Vagina (tissue), 2 donors: Measurements from ENCODE around the gene RACGAP1. TPM values are rescaled to one million over a fixed set of nuclear protein-coding genes. Genes with fewer than 3 reads are reported as not detected.

Source experiments
- DNase-seq, 2 donors: peaks; one replicate each; pipeline ENCODE4 v3.0.0-alpha.2; 2017; ENCODE audit errors: extremely low spot score in 2 of 2
- H3K27ac ChIP-seq: fragments of 200-600 bp; sonication (generic); one replicate; pipeline ENCODE4 v1.5.1; 2019
- H3K27me3 ChIP-seq: fragments of 200-600 bp; sonication (generic); one replicate; pipeline ENCODE4 v1.5.1; 2019
- H3K36me3 ChIP-seq, 2 donors: fragments of 200-600 bp; sonication (generic); one replicate each; pipeline ENCODE4 v1.5.1; 2017 to 2019
- H3K4me1 ChIP-seq: fragments of 200-600 bp; sonication (generic); one replicate; pipeline ENCODE4 v1.5.1; 2019
- H3K4me3 ChIP-seq, 2 donors: fragments of 200-600 bp; sonication (generic); 1 replicate in 1 of 2; 2 replicates in 1 of 2; pipeline ENCODE4 v1.5.1; 2016 to 2019
- H3K9me3 ChIP-seq: fragments of 200-600 bp; sonication (generic); one replicate; pipeline ENCODE4 v1.5.1; 2019
- POLR2A ChIP-seq, 2 donors: fragments of 450-650 bp; IDR thresholded peaks; one replicate each; pipeline ENCODE4 v1.6.1; 2017; ENCODE audit warnings: antibody characterized with exemption in 2 of 2, mild to moderate bottlenecking in 2 of 2, moderate library complexity in 2 of 2
- POLR2AphosphoS5 ChIP-seq, 2 donors: sonication (generic); formaldehyde crosslinking; IDR thresholded peaks; one replicate each; pipeline ENCODE4 v1.9.0; 2017; ENCODE audit warnings: antibody characterized with exemption in 2 of 2, mild to moderate bottlenecking in 2 of 2, low read depth in 1 of 2; ENCODE audit not compliant: insufficient read depth in 1 of 2
- intact Hi-C: fragments of 100-400 bp; cut with DNase I; formaldehyde crosslinking; loops from one replicate; pipeline ENCODE4 v1.15.1; 2023
- total RNA-seq: library from RNA; depleted of rRNA; stranded (reverse); fragments of >200 nt; gene quantifications from one replicate; pipeline ENCODE4 v1.2.3, GENCODE V29; 2016
- TF ChIP-seq, protein P1 (sequence below), 3 experiments: fragments of 450-650 bp in 2 of 3; fragments of 200-600 bp in 1 of 3; sonication (generic) in 1 of 3; IDR thresholded peaks; one replicate each; pipeline ENCODE4 v1.5.1; 2017 to 2019; ENCODE audit warnings: antibody characterized with exemption in 3 of 3, mild to moderate bottlenecking in 2 of 3, moderate library complexity in 2 of 3

RACGAP1 gene
- total RNA-seq, 1 donor from 2014 or later: 19.2 TPM

DNA sequence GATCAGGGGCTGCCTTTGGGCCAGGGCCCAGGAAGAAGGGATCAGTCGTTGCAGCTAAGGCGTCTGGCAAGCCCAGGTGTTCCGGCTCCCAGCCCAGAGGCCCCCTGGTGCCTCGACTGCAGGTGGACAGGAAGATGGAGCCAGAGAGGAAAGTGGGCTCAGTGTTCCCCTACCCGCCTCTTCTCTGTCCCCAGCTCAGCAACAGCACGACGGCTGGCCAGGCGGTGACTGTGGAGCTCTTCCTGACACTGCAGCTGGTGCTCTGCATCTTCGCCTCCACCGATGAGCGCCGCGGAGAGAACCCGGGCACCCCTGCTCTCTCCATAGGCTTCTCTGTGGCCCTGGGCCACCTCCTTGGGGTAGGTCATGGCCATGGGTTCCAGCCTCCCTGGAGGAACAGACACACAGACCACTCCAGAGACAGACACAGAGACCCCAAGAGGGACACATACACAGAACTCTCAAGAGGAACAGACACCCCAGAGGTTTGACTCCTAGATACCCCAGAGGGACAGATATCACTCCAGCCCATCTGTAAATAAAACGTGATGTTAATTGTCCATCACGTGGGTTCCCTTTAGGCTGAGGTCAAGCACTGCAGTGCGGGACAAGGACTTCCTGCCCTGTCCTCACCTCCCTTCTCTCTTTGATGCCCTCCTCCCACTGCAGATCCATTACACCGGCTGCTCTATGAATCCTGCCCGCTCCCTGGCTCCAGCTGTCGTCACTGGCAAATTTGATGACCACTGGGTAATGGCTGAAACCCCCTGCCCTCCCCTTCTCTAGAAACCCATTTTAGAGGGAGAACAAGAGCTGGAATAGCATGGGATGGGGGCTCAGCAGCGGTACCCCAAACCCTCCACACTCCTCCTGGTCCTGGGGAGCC is 71.1 kb downstream of the RACGAP1 start:
- Histone ChIP-seq H3K9me3 (no peaks in the 10 kb centered on the region), H3K27me3 (no peaks in the 10 kb centered on the region), H3K4me1 (no peaks in the 10 kb centered on the region), H3K4me3 (no peak overlapping the region), H3K36me3 (no peaks in the 10 kb centered on the region), H3K27ac (no peak overlapping the region)
- DNase-seq: no peak
- intact Hi-C loops: loop anchor here (5.0 kb wide), 1 partner anchor 87 kb away; no protein-coding TSS in a partner anchor
- TF ChIP-seq POLR2A (IDR thresholded peaks at IDR 0.05) (no peak), POLR2AphosphoS5 (IDR thresholded peaks at IDR 0.05; ENCODE audit: insufficient read depth in 1 of 2, low read depth in 1 of 2) (no peak)
- TF ChIP-seq, protein P1, sequence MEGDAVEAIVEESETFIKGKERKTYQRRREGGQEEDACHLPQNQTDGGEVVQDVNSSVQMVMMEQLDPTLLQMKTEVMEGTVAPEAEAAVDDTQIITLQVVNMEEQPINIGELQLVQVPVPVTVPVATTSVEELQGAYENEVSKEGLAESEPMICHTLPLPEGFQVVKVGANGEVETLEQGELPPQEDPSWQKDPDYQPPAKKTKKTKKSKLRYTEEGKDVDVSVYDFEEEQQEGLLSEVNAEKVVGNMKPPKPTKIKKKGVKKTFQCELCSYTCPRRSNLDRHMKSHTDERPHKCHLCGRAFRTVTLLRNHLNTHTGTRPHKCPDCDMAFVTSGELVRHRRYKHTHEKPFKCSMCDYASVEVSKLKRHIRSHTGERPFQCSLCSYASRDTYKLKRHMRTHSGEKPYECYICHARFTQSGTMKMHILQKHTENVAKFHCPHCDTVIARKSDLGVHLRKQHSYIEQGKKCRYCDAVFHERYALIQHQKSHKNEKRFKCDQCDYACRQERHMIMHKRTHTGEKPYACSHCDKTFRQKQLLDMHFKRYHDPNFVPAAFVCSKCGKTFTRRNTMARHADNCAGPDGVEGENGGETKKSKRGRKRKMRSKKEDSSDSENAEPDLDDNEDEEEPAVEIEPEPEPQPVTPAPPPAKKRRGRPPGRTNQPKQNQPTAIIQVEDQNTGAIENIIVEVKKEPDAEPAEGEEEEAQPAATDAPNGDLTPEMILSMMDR (IDR thresholded peaks at IDR 0.05): no peak

DNA sequence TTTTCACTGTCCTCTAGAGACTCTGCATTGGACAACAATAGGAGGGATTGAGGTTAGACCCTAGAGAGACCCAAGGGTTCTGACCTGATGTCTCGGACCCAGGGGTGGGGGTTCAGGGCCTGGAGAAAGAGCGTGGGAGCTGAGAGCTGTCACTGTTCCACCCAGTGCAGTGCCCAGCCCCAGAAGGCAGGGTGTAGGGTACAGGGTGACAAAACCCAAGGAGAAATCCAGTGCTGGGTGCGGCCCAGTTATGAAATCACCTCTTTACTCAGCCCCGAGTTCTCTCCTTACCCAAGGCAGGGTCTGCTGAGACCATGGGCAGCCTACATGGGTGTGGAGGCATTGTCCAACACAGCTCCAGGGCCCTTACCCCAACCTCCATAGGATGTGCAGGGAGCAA is 72.1 kb downstream of the RACGAP1 start:
- no peaks in the 10 kb centered on the region for H3K27me3 ChIP-seq
- H3K36me3 ChIP-seq: no peaks in the 10 kb centered on the region
- H3K9me3 ChIP-seq: no peaks in the 10 kb centered on the region
- DNase-seq: no peak
- TF ChIP-seq, protein P1 (IDR thresholded peaks at IDR 0.05): no peak
- no peak for TF ChIP-seq POLR2A (IDR thresholded peaks at IDR 0.05)
- no peak for TF ChIP-seq POLR2AphosphoS5 (IDR thresholded peaks at IDR 0.05; ENCODE audit: insufficient read depth in 1 of 2, low read depth in 1 of 2)
- no peaks in the 10 kb centered on the region for H3K4me1 ChIP-seq
- no peak overlapping the region for H3K27ac ChIP-seq
- intact Hi-C loops: loop anchor here (5.0 kb wide), 1 partner anchor 86 kb away; no protein-coding TSS in a partner anchor
- H3K4me3 ChIP-seq: no peak overlapping the region

DNA sequence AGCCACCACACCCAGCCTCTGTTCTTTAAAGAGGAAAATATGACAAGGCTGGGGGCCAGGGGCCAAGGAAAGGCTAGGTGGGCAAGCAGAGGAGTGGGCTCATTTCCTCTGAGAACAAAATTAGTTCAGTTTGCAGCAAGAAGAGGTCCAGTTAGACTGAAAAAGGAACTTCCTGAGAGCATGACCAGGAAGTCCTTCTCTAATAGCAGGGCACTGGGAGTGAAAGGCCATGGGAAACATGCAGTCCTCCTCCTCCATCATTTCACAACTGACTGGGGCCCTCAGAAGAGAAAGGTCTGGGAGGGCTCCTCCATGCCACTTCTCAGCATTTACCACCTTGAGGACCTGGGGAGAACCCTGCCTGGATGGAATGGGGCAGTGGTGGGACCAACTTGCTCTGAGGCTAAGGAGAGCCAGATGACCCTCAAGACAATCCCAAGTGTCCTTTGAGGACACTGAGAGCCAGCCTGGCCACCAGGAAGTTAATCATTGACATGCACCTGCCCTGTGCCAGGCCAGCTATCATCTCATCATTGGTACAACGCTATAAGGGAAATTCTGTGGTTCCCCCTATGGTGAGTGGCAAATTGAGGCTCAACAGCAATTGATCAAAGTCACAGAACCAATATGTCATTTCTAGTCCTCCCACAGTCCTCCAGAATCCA is 72.8 kb downstream of the RACGAP1 start:
- TF ChIP-seq POLR2AphosphoS5 (IDR thresholded peaks at IDR 0.05; ENCODE audit: insufficient read depth in 1 of 2, low read depth in 1 of 2) (no peak), POLR2A (IDR thresholded peaks at IDR 0.05) (no peak)
- TF ChIP-seq, protein P1 (IDR thresholded peaks at IDR 0.05): no peak

DNA sequence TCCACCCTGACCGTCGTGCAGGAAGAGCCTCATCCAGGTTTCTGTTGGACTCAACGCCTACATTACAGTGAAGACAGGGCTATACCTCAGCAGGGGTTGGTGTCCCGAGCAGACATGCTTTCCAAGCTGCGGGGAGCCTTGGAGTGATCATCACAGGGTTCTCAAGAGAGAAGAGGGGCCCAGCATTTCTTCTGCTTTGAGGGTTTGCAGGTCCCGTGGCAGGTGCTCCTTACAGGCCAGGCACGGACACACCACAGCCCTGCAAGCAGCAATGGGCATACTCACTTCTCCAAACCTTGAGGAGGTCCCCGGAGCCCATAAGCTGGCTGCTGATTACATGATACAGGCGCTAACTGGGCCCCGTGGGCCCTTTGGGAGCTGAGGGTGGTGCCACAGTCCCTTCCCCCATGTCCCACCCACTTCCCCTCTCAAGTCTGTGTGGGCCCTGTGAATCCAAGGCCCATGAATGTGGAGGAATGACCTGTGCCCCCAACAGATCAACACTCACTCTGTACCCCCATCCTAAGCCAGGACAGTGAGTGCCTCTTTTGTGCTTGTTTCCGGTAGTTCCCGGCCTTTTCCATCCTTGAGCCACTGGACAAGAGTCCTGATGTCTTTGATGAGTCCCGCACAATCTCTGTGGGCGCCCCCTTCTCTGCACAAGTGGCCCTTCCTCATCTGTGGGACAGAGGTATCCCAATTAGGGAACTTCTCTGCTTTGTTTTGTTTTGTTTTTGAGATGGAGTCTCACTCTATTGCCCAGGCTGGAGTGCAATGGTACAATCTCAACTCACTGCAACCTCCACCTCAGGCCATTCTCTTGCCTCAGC is 73.7 kb downstream of the RACGAP1 start:
- H3K4me3 ChIP-seq: no peak overlapping the region
- TF ChIP-seq, protein P1 (IDR thresholded peaks at IDR 0.05): no peak
- no peak for TF ChIP-seq POLR2A (IDR thresholded peaks at IDR 0.05)
- no peak for TF ChIP-seq POLR2AphosphoS5 (IDR thresholded peaks at IDR 0.05; ENCODE audit: insufficient read depth in 1 of 2, low read depth in 1 of 2)
- H3K27me3 ChIP-seq: no peaks in the 10 kb centered on the region
- H3K9me3 ChIP-seq: no peaks in the 10 kb centered on the region
- H3K27ac ChIP-seq: no peak overlapping the region
- no peaks in the 10 kb centered on the region for H3K4me1 ChIP-seq
- intact Hi-C loops: loop anchor here (5.0 kb wide), 1 partner anchor 84 kb away; no protein-coding TSS in a partner anchor
- DNase-seq: no peak
- H3K36me3 ChIP-seq: no peaks in the 10 kb centered on the region

More for the DNA sequence above, 72.8 kb downstream of the RACGAP1 start:
- Histone ChIP-seq H3K4me3 (no peak overlapping the region), H3K36me3 (no peaks in the 10 kb centered on the region), H3K27me3 (no peaks in the 10 kb centered on the region), H3K27ac (no peak overlapping the region), H3K9me3 (no peaks in the 10 kb centered on the region), H3K4me1 (no peaks in the 10 kb centered on the region)
- DNase-seq: no peak
- intact Hi-C loops: loop anchor here (5.0 kb wide), 1 partner anchor 85 kb away; no protein-coding TSS in a partner anchor
